ENCODE data around the gene THOC5.

- TF ChIP-seq GATA2 (IDR thresholded peaks at IDR 0.05; ENCODE audit: low read depth, low read length) = no peak
- TF ChIP-seq GATA3 (IDR thresholded peaks at IDR 0.05; ENCODE audit: low read depth, low read length) = no peak
These were observed 14.5 kb downstream of the THOC5 start for GRCh38 chr22:29539105-29539504.

Data from SH-SY5Y (cell line).